GM21619 (cell line): ENCODE results near the gene ZC3H18.

Source experiments
- ATAC-seq: cut with Tn5 transposase; IDR thresholded peaks from one replicate; pipeline ENCODE4 v1.9.1; 2021; ENCODE audit not compliant: unreplicated experiment

ZC3H18 gene

GRCh38 chr16:88569985-88570690 is at the start of gene ZC3H18:
Gene ZC3H18, plus strand, starts transcription at chr16:88570403. Its CDS starts 6,721 bp downstream, at chr16:88577124.
- ATAC-seq: peak; percentile 64

GRCh38 chr16:88521674-88522073 is 48.5 kb upstream of the ZC3H18 start:
- no peak for ATAC-seq

- ATAC-seq: no peak
These were observed 47.8 kb upstream of the ZC3H18 start for GRCh38 chr16:88522276-88522949.

- ATAC-seq: no peak
These were observed 46.7 kb upstream of the ZC3H18 start for GRCh38 chr16:88523309-88524161.

- ATAC-seq: no peak
These were observed 45.8 kb upstream of the ZC3H18 start for GRCh38 chr16:88524274-88524972.

GRCh38 chr16:88524973-88525662 is 45.1 kb upstream of the ZC3H18 start:
- no peak for ATAC-seq

- no peak for ATAC-seq
These were observed 44.6 kb upstream of the ZC3H18 start for GRCh38 chr16:88525663-88525990.

GRCh38 chr16:88526008-88526905 is 43.9 kb upstream of the ZC3H18 start:
- no peak for ATAC-seq

GRCh38 chr16:88526906-88527185 is 43.4 kb upstream of the ZC3H18 start:
- ATAC-seq: no peak

- no peak for ATAC-seq
These were observed 42.8 kb upstream of the ZC3H18 start for GRCh38 chr16:88527186-88527936.

- ATAC-seq: no peak
These were observed 42.1 kb upstream of the ZC3H18 start for GRCh38 chr16:88527937-88528743.

GRCh38 chr16:88528902-88529318 is 41.3 kb upstream of the ZC3H18 start:
- ATAC-seq: no peak

GRCh38 chr16:88529596-88529995 is 40.6 kb upstream of the ZC3H18 start:
- no peak for ATAC-seq

- ATAC-seq: no peak
These were observed 39.9 kb upstream of the ZC3H18 start for GRCh38 chr16:88530051-88530857.

GRCh38 chr16:88530858-88531203 is 39.4 kb upstream of the ZC3H18 start:
- no peak for ATAC-seq

GRCh38 chr16:88531346-88531745 is 38.9 kb upstream of the ZC3H18 start:
- no peak for ATAC-seq

- no peak for ATAC-seq
These were observed 38.2 kb upstream of the ZC3H18 start for GRCh38 chr16:88531931-88532433.
